B cell (primary cell): ENCODE measurements around the gene CDC25A. TPM values are rescaled to one million over a fixed set of nuclear protein-coding genes. Genes with fewer than 3 reads are reported as not detected.

ENCODE experiments used
- ATAC-seq: fragments of 200-7000 bp; cut with Tn5 transposase; one replicate; pipeline ENCODE4 v1.10.0; 2021; ENCODE audit warnings: low read depth, mild to moderate bottlenecking, moderate number of reproducible peaks, moderate library complexity
- CTCF ChIA-PET: fragments of 350-600 bp; sonication (Branson Sonifier 250); formaldehyde crosslinking; loops from one replicate; lab custom pipeline; 2021; ENCODE audit warnings: antibody characterized with exemption, inconsistent platforms; lab: Charles Lee
- POLR2A ChIA-PET: fragments of 350-600 bp; sonication (Branson Sonifier 250); formaldehyde crosslinking; loops from one replicate; lab custom pipeline; 2021; ENCODE audit warnings: antibody characterized with exemption; lab: Charles Lee
- DNase-seq: peaks from one replicate; pipeline ENCODE4 v3.0.0; 2013
- H2AFZ ChIP-seq: 2 replicates; pipeline ENCODE4 v1.6.1; 2012; ENCODE audit warnings: mild to moderate bottlenecking, low read depth, low read length; ENCODE audit not compliant: insufficient read depth, poor library complexity, severe bottlenecking
- H3K27ac ChIP-seq, 2 donors: 1 replicate in 1 of 2; 2 replicates in 1 of 2; pipeline ENCODE4 v1.5.1; 2012 to 2013; ENCODE audit warnings: low read length in 2 of 2, mild to moderate bottlenecking in 2 of 2, moderate library complexity in 1 of 2
- H3K27me3 ChIP-seq, 4 experiments: fragments of 200-600 bp in 1 of 4; sonication (generic) in 1 of 4; replicated peaks in 1 of 4; 1 replicate in 2 of 4; 2 replicates in 2 of 4; pipeline versions ENCODE4 v1.6.1 to v1.7.0; 2013 to 2016; ENCODE audit warnings: low read length in 3 of 4, mild to moderate bottlenecking in 2 of 4, mixed read lengths in 1 of 4, moderate library complexity in 1 of 4; ENCODE audit not compliant: insufficient read depth in 4 of 4, control insufficient read depth in 3 of 4; ENCODE audit errors: control extremely low read depth in 1 of 4
- H3K36me3 ChIP-seq, 2 experiments: replicated peaks in 1 of 2; 1 replicate in 1 of 2; 2 replicates in 1 of 2; pipeline versions ENCODE4 v1.6.1 to v1.7.1; 2013; ENCODE audit warnings: low read length in 1 of 2; ENCODE audit not compliant: insufficient read depth in 2 of 2, control insufficient read depth in 1 of 2; ENCODE audit errors: control extremely low read depth in 1 of 2, extremely low read depth in 1 of 2
- H3K4me1 ChIP-seq, 2 donors: fragments of 200-600 bp in 1 of 2; sonication (generic) in 1 of 2; 1 replicate in 1 of 2; 2 replicates in 1 of 2; pipeline versions ENCODE4 v1.5.1 to v1.6.1; 2013 to 2017; ENCODE audit warnings: low read length in 2 of 2; ENCODE audit not compliant: control insufficient read depth in 2 of 2, insufficient read depth in 2 of 2
- H3K4me2 ChIP-seq: replicated peaks from 2 replicates; pipeline ENCODE3; 2012; ENCODE audit warnings: mild to moderate bottlenecking, low read depth, low read length; ENCODE audit not compliant: poor library complexity, severe bottlenecking
- H3K4me3 ChIP-seq, 5 experiments: fragments of 200-600 bp in 1 of 5; sonication (generic) in 1 of 5; 1 replicate in 3 of 5; 2 replicates in 2 of 5; pipeline versions ENCODE4 v1.5.1 to v1.7.0; 2011 to 2016; ENCODE audit warnings: low read length in 4 of 5, mild to moderate bottlenecking in 4 of 5, low read depth in 2 of 5, control low read depth in 1 of 5, moderate library complexity in 1 of 5; ENCODE audit not compliant: insufficient read depth in 1 of 5; ENCODE audit errors: control extremely low read depth in 1 of 5, extremely low read depth in 1 of 5
- H3K79me2 ChIP-seq: fragments of 200-600 bp; sonication (generic); one replicate; pipeline ENCODE4 v1.6.0; 2016; ENCODE audit warnings: low read length; ENCODE audit not compliant: control insufficient read depth, insufficient read depth
- H3K9ac ChIP-seq: fragments of 200-600 bp; sonication (generic); 2 replicates; pipeline ENCODE4 v1.6.1; 2017; ENCODE audit warnings: mild to moderate bottlenecking, low read length, moderate library complexity
- H3K9me3 ChIP-seq, 3 donors: one replicate each; pipeline versions ENCODE4 v1.6.1 to v1.7.1; 2013; ENCODE audit warnings: low read length in 2 of 3; ENCODE audit not compliant: control insufficient read depth in 2 of 3, insufficient read depth in 1 of 3; ENCODE audit errors: control extremely low read depth in 1 of 3
- H4K20me1 ChIP-seq: 2 replicates; pipeline ENCODE4 v1.6.0; 2012; ENCODE audit warnings: mild to moderate bottlenecking, low read length; ENCODE audit not compliant: insufficient read depth, control insufficient read depth, poor library complexity, severe bottlenecking
- H3K27ac Mint-ChIP-seq: one replicate; pipeline ENCODE4 v1.8.0; 2021; ENCODE audit warnings: mixed read lengths
- H3K27me3 Mint-ChIP-seq: one replicate; pipeline ENCODE4 v1.8.0; 2021; ENCODE audit warnings: mixed read lengths
- H3K4me1 Mint-ChIP-seq: one replicate; pipeline ENCODE4 v1.8.0; 2021; ENCODE audit warnings: mixed read lengths
- H3K4me3 Mint-ChIP-seq: one replicate; pipeline ENCODE4 v1.8.0; 2021; ENCODE audit warnings: mixed read lengths
- H3K9me3 Mint-ChIP-seq: one replicate; pipeline ENCODE4 v1.8.0; 2022; ENCODE audit warnings: mixed read lengths; ENCODE audit not compliant: insufficient read depth
- CTCF ChIP-seq: fragments of 200-600 bp; IDR thresholded peaks from one replicate; pipeline ENCODE4 v1.8.0; 2022; ENCODE audit warnings: antibody characterized with exemption, mild to moderate bottlenecking
- EZH2 ChIP-seq: IDR thresholded peaks from 2 replicates; pipeline ENCODE4 v1.6.1; 2012; ENCODE audit warnings: borderline replicate concordance, low read depth, mild to moderate bottlenecking, moderate library complexity, low read length; ENCODE audit not compliant: insufficient read depth, poor library complexity, severe bottlenecking
- WGBS: methylation state at CpG from one replicate; pipeline ENCODE4 v1.1.5; 2013; ENCODE audit warnings: missing lambda C conversion rate; ENCODE audit not compliant: insufficient coverage; 5-methylcytosine and 5-hydroxymethylcytosine counted together
- intact Hi-C: fragments of 100-400 bp; cut with micrococcal nuclease; formaldehyde crosslinking; loops from one replicate; pipeline ENCODE4 v1.10.0; 2022
- polyA plus RNA-seq: library from polyadenylated mRNA; depleted of rRNA; stranded (reverse); fragments of >200 nt; gene quantifications from 2 replicates; pipeline ENCODE4 v1.2.3, GENCODE V29; 2012
- total RNA-seq, 2 donors: library from RNA; stranded (reverse); fragments of 120-200 nt in 1 of 2; gene quantifications; 1 replicate in 1 of 2; 2 replicates in 1 of 2; pipeline versions ENCODE4 v1.2.3 to v1.2.4, GENCODE V29; 2013 to 2022

Gene CDC25A
- total and polyA plus RNA-seq, 2 donors (not counting 1 experiment from before 2014, with no cell fraction given): 0.07 to 0.27 TPM

GRCh38 chr3:48222616-48223513, 34.6 kb upstream of the CDC25A start, which contains the start of gene CAMP:
TSS of gene CAMP (plus strand) at chr3:48223495. CDS start at chr3:48223512, 17 bp downstream.
- intact Hi-C loops: no loop called here
- ChIA-PET POLR2A (no interaction called here), CTCF (interaction anchor here (0.6 to 1.9 kb wide), 3 partner anchors 15 to 285 kb away, joined by 3 to 5 read pairs (median 3); no protein-coding TSS in a partner anchor)
- Mint-ChIP-seq H3K4me1 (peaks cover 69% of the 10 kb centered on the region), H3K27me3 (no peaks in the 10 kb centered on the region), H3K27ac (peak within 1 kb of the TSS; percentile 82), H3K4me3 (peak within 1 kb of the TSS; percentile 59), H3K9me3 (no peaks in the 10 kb centered on the region)
- no peaks in the 10 kb centered on the region for H3K79me2 ChIP-seq
- H3K36me3 ChIP-seq: no peaks in the 10 kb centered on the region
- H2AFZ ChIP-seq: peak within 1 kb of the TSS; percentile 20
- H3K4me3 ChIP-seq: peak within 1 kb of the TSS in 2 of 5 experiments; percentile 5 to 13
- peaks cover 66 to 71% of the 10 kb centered on the region in 2 donors for H3K4me1 ChIP-seq
- H3K27ac ChIP-seq: peak within 1 kb of the TSS; percentile 65 to 76
- ATAC-seq (peak; percentile 66), DNase-seq (peak; percentile 76)
- H3K9me3 ChIP-seq: peaks cover 0 to 10% (median 0%) of the 10 kb centered on the region in 3 donors
- no peak for TF ChIP-seq CTCF
- no peak for TF ChIP-seq EZH2
- peak within 1 kb of the TSS; percentile 56 for H3K4me2 ChIP-seq
- H3K9ac ChIP-seq: peak within 1 kb of the TSS; percentile 6
- no peaks in the 10 kb centered on the region for H4K20me1 ChIP-seq
- no peaks in the 10 kb centered on the region for H3K27me3 ChIP-seq
- WGBS: 13% methylated on average over 3 of the region's 11 CpGs

- Histone ChIP-seq H3K36me3 (no peaks in the 10 kb centered on the region), H3K27ac (no peak overlapping the region), H2AFZ (no peak overlapping the region), H3K4me1 (peaks cover 51 to 53% of the 10 kb centered on the region in 2 donors), H3K4me2 (peak overlapping the region; percentile 56), H3K9ac (no peak overlapping the region), H3K79me2 (no peaks in the 10 kb centered on the region), H3K4me3 (no peak overlapping the region), H3K27me3 (no peaks in the 10 kb centered on the region), H3K9me3 (peaks cover 0 to 10% (median 0%) of the 10 kb centered on the region in 3 donors), H4K20me1 (no peaks in the 10 kb centered on the region)
- ATAC-seq (no peak), DNase-seq (no peak)
- TF ChIP-seq CTCF (no peak), EZH2 (no peak)
- ChIA-PET CTCF (interaction anchor here (0.5 kb wide), 1 partner anchor 718 kb away, joined by 3 read pairs; no protein-coding TSS in a partner anchor), POLR2A (no interaction called here)
- Mint-ChIP-seq H3K27me3 (no peaks in the 10 kb centered on the region), H3K4me3 (no peak overlapping the region), H3K9me3 (no peaks in the 10 kb centered on the region), H3K27ac (no peak overlapping the region), H3K4me1 (peaks cover 54% of the 10 kb centered on the region)
- 90% methylated on average over 9 of the region's 9 CpGs for WGBS
- intact Hi-C loops: no loop called here
Observed at GRCh38 chr3:48220746-48221145, 32.5 kb upstream of the CDC25A start.
